ENCODE data around the gene ATP13A4. TPM values are rescaled to one million over a fixed set of nuclear protein-coding genes. Genes with fewer than 3 reads are reported as not detected.

The ATP13A4 gene
- total RNA-seq, 4 donors from 2014 or later = 18.7 to 75.0 (median 35.3) TPM

- no peak for DNase-seq (ENCODE audit: low spot score in 2 of 2)
- WGBS = 86% methylated on average over 3 of the region's 3 CpGs
- Histone ChIP-seq H3K9me3 (no peaks in the 10 kb centered on the region), H3K4me1 (no peaks in the 10 kb centered on the region), H3K4me3 (no peak overlapping the region), H3K36me3 (no peaks in the 10 kb centered on the region), H3K27ac (no peak overlapping the region), H3K27me3 (no peaks in the 10 kb centered on the region)
- no peak for TF ChIP-seq POLR2A (IDR thresholded peaks at IDR 0.05)
Measured at GRCh38 chr3:193507566-193507965, 47.1 kb downstream of the ATP13A4 start.

DNA sequence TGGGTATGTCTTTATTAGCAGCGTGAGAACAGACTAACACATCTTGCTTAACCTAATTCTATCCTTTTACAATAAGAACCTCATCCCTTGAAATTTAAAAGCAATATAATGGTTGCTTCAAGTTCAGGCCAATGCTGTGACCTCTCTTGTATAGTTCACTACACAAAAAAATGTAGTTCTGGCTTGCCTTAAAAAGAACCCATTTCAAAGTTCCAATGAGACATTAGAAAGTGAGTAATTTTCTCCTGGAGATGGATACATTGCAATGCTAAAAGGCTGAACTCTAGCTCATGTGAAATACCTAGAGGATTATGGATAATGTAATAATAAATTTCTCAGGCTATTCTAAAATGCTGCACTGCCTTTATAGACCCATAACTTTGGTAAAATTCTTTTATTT lies 47.8 kb downstream of the ATP13A4 start:
- Histone ChIP-seq H3K27me3 (no peaks in the 10 kb centered on the region), H3K4me1 (no peaks in the 10 kb centered on the region), H3K4me3 (no peak overlapping the region), H3K36me3 (no peaks in the 10 kb centered on the region), H3K27ac (no peak overlapping the region), H3K9me3 (no peaks in the 10 kb centered on the region)
- no peak for DNase-seq (ENCODE audit: low spot score in 2 of 2)
- WGBS = 91% methylated on average over 1 of the region's 1 CpG
- TF ChIP-seq CTCF (IDR thresholded peaks at IDR 0.05) = no peak
- no peak for TF ChIP-seq POLR2A (IDR thresholded peaks at IDR 0.05)

DNA sequence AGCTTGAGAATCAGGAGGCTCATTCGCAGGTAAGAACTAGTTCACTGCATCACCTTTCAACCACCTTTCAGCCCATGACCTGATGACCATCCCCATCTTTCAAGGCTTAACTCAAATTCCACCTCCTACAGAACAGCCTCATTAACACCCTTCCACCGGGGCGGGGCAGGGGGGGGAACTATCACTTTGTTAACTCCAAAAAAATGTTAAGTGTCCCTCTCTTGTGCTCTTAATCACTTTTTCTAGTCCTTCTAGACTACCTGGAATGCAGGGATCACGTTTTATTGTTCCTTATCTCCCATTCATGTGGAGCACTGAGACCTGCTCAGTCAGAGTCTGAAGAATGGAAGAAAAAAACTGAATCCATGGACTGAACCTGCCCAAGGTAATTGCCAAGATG lies 51.8 kb downstream of the ATP13A4 start:
- Histone ChIP-seq H3K27me3 (no peaks in the 10 kb centered on the region), H3K4me3 (no peak overlapping the region), H3K36me3 (no peaks in the 10 kb centered on the region), H3K4me1 (peaks cover 18% of the 10 kb centered on the region), H3K27ac (no peak overlapping the region), H3K9me3 (no peaks in the 10 kb centered on the region)
- no peak for TF ChIP-seq POLR2A (IDR thresholded peaks at IDR 0.05)
- TF ChIP-seq EP300 (IDR thresholded peaks at IDR 0.05) = no peak
- TF ChIP-seq POLR2AphosphoS5 (IDR thresholded peaks at IDR 0.05) = no peak
- no peak for TF ChIP-seq CTCF (IDR thresholded peaks at IDR 0.05)
- WGBS = 70% methylated on average over 4 of the region's 4 CpGs
- DNase-seq (ENCODE audit: low spot score in 2 of 2) = no peak

GRCh38 chr3:193499801-193500485 lies 54.8 kb downstream of the ATP13A4 start:
- no peak for TF ChIP-seq CTCF (IDR thresholded peaks at IDR 0.05)
- no peak for TF ChIP-seq POLR2A (IDR thresholded peaks at IDR 0.05)
- TF ChIP-seq EP300 (IDR thresholded peaks at IDR 0.05) = no peak
- no peak for TF ChIP-seq POLR2AphosphoS5 (IDR thresholded peaks at IDR 0.05)
- no peak overlapping the region for H3K27ac ChIP-seq
- 49% methylated on average over 7 of the region's 7 CpGs for WGBS

DNA sequence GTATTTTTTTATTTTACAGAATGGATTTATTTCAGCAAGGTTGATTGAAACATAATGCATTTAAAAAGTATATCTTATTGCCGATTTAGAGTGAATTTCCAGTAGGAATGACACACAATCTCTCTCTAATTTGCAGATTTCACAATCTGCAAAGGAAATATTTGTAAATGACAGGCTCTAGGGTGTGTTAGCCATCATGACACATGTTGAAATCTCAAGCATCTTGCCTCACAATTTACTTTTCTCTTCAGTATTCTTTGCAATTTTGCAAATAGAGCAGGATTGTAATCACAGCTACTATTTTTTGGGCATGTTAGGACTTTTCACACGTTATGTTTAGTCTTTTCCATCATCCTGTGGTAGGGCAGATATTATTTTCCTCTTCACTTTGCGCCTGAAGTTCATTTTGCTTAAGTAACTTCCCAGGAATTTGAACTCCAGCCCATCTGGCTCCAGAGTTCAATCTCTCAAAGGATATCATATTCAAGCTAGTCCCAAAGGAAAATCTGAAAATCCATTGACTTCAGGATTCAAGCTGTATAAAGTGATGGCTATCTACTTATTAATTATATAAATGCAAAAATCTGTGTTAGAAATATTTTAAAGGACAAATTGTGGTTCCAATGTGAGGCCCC lies 55.4 kb downstream of the ATP13A4 start:
- Histone ChIP-seq H3K4me3 (no peak overlapping the region), H3K36me3 (no peaks in the 10 kb centered on the region), H3K9me3 (no peaks in the 10 kb centered on the region), H3K27ac (no peak overlapping the region), H3K4me1 (peaks cover 18% of the 10 kb centered on the region), H3K27me3 (no peaks in the 10 kb centered on the region)
- no peak for DNase-seq (ENCODE audit: low spot score in 2 of 2)
- no peak for TF ChIP-seq POLR2AphosphoS5 (IDR thresholded peaks at IDR 0.05)
- TF ChIP-seq CTCF (IDR thresholded peaks at IDR 0.05) = no peak
- TF ChIP-seq EP300 (IDR thresholded peaks at IDR 0.05) = no peak
- TF ChIP-seq POLR2A (IDR thresholded peaks at IDR 0.05) = no peak
- WGBS = 38% methylated on average over 3 of the region's 3 CpGs

More at GRCh38 chr3:193499801-193500485, 54.8 kb downstream of the ATP13A4 start:
- no peaks in the 10 kb centered on the region for H3K9me3 ChIP-seq
- peaks cover 18% of the 10 kb centered on the region for H3K4me1 ChIP-seq
- H3K27me3 ChIP-seq = no peaks in the 10 kb centered on the region
- DNase-seq (ENCODE audit: low spot score in 2 of 2) = no peak
- H3K36me3 ChIP-seq = no peaks in the 10 kb centered on the region
- H3K4me3 ChIP-seq = no peak overlapping the region
